Neutrophil (primary cell): ENCODE results near the gene OR5D14.

Experiments
- H3K27ac ChIP-seq: fragments of 200-600 bp; sonication (generic); 2 replicates; pipeline ENCODE4 v1.5.1; 2016; ENCODE audit warnings: mild to moderate bottlenecking, moderate library complexity
- H3K27me3 ChIP-seq: fragments of 200-600 bp; sonication (generic); 2 replicates; pipeline ENCODE4 v1.6.0; 2016; ENCODE audit warnings: mild to moderate bottlenecking
- H3K36me3 ChIP-seq: fragments of 200-600 bp; sonication (generic); 2 replicates; pipeline ENCODE4 v1.5.1; 2017
- H3K4me1 ChIP-seq, 2 experiments: fragments of 200-600 bp in 1 of 2; sonication (generic) in 1 of 2; 1 replicate in 1 of 2; 2 replicates in 1 of 2; pipeline versions ENCODE4 v1.5.1 to v1.6.1; 2013 to 2016; ENCODE audit warnings: low read depth in 1 of 2, low read length in 1 of 2, mild to moderate bottlenecking in 1 of 2, moderate library complexity in 1 of 2; ENCODE audit not compliant: control insufficient read depth in 1 of 2, insufficient read depth in 1 of 2
- H3K4me3 ChIP-seq, 2 experiments: fragments of 200-600 bp in 1 of 2; sonication (generic) in 1 of 2; 1 replicate in 1 of 2; 2 replicates in 1 of 2; pipeline ENCODE4 v1.5.1; 2013 to 2016; ENCODE audit warnings: low read depth in 1 of 2, low read length in 1 of 2, mild to moderate bottlenecking in 1 of 2, moderate library complexity in 1 of 2
- H3K9me3 ChIP-seq: fragments of 200-600 bp; sonication (generic); 2 replicates; pipeline ENCODE4 v1.5.1; 2016
- TF ChIP-seq, protein P1 (sequence below): fragments of 200-600 bp; sonication (generic); IDR thresholded peaks from 2 replicates; pipeline ENCODE4 v1.5.1; 2016; ENCODE audit warnings: antibody characterized with exemption

Gene OR5D14

DNA sequence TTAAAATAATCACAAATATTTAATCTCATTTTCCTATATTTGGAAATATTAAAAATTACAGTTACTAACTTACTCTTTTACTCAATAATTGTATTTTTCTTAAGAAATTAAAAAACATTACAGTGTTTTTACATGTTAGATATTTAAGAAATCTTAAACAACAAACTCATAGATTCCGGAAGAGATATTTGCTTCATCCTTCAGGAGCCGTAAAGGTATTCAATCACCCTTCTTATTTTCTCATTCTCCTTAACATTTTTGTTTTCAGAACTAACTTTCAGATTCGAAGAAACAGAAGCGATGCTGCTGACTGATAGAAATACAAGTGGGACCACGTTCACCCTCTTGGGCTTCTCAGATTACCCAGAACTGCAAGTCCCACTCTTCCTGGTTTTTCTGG is 24.0 kb downstream of the OR5D14 start, which contains the start of gene OR5D18:
TSS of gene OR5D18 (plus strand) at position 301 of the 400 bp plus-strand sequence. CDS start at position 301, 0 bp downstream.
- Histone ChIP-seq H3K4me3 (no peak within 1 kb of the TSS), H3K36me3 (no peaks in the 10 kb centered on the region), H3K4me1 (no peaks in the 10 kb centered on the region), H3K9me3 (no peaks in the 10 kb centered on the region), H3K27me3 (no peaks in the 10 kb centered on the region), H3K27ac (no peak within 1 kb of the TSS)
- TF ChIP-seq, protein P1, sequence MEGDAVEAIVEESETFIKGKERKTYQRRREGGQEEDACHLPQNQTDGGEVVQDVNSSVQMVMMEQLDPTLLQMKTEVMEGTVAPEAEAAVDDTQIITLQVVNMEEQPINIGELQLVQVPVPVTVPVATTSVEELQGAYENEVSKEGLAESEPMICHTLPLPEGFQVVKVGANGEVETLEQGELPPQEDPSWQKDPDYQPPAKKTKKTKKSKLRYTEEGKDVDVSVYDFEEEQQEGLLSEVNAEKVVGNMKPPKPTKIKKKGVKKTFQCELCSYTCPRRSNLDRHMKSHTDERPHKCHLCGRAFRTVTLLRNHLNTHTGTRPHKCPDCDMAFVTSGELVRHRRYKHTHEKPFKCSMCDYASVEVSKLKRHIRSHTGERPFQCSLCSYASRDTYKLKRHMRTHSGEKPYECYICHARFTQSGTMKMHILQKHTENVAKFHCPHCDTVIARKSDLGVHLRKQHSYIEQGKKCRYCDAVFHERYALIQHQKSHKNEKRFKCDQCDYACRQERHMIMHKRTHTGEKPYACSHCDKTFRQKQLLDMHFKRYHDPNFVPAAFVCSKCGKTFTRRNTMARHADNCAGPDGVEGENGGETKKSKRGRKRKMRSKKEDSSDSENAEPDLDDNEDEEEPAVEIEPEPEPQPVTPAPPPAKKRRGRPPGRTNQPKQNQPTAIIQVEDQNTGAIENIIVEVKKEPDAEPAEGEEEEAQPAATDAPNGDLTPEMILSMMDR: no peak

- no peaks in the 10 kb centered on the region for H3K27me3 ChIP-seq
- H3K9me3 ChIP-seq: peaks cover 5% of the 10 kb centered on the region
- no peaks in the 10 kb centered on the region for H3K4me1 ChIP-seq
- no peaks in the 10 kb centered on the region for H3K36me3 ChIP-seq
- H3K27ac ChIP-seq: no peak within 1 kb of the TSS
- H3K4me3 ChIP-seq: no peak within 1 kb of the TSS
- TF ChIP-seq, protein P1: no peak
Observed at GRCh38 chr11:55826919-55827318, 31.6 kb downstream of the OR5D14 start, which contains the start of gene OR5L2. Gene OR5L2 (plus strand): TSS chr11:55827219. CDS start chr11:55827219, 0 bp downstream.

DNA sequence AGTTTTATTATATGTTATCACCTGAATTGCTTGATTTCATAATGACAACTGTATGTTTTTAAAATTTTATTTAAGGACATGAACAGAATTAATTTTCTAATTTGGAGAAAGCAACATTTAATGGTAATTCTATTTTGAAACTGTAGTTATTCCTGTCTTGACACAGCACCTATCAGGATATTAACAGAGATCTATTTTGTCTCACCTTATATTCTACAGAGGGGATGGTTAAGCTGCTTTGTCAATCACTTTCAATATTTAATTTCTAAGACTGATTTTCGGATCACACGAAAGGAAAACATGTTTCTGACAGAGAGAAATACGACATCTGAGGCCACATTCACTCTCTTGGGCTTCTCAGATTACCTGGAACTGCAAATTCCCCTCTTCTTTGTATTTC is 43.1 kb downstream of the OR5D14 start, which contains the start of gene OR5D16:
TSS of gene OR5D16 (plus strand) at position 301 of the 400 bp plus-strand sequence. CDS start at position 301, 0 bp downstream.
- H3K4me3 ChIP-seq: no peak within 1 kb of the TSS
- H3K36me3 ChIP-seq: no peaks in the 10 kb centered on the region
- no peaks in the 10 kb centered on the region for H3K4me1 ChIP-seq
- no peaks in the 10 kb centered on the region for H3K27me3 ChIP-seq
- no peak within 1 kb of the TSS for H3K27ac ChIP-seq
- H3K9me3 ChIP-seq: no peaks in the 10 kb centered on the region
- TF ChIP-seq, protein P1: no peak
